SK-N-SH (cell line): ENCODE data around the gene MUC13. TPM values are rescaled to one million over a fixed set of nuclear protein-coding genes. Genes with fewer than 3 reads are reported as not detected.

Experiments used
- CTCF ChIA-PET: fragments of 300-600, 350-600 bp; formaldehyde crosslinking; extraction: SDS; loops from one replicate; lab custom pipeline; 2021; lab: Yijun Ruan, JAX
- POLR2A ChIA-PET: fragments of 350-600 bp; sonication (Branson Sonifier 250); formaldehyde crosslinking; extraction: SDS; loops from one replicate; lab custom pipeline; 2020; ENCODE audit warnings: antibody characterized with exemption, inconsistent platforms; lab: Yijun Ruan, JAX
- DNase-seq: peaks from one replicate; pipeline ENCODE4 v3.0.0; 2012
- H2AFZ ChIP-seq: fragments of 200-600 bp; sonication (generic); 2 replicates; pipeline ENCODE4 v1.8.1; 2016; ENCODE audit warnings: antibody characterized with exemption, mild to moderate bottlenecking, low read depth
- H3F3A ChIP-seq: fragments of 200-600 bp; sonication (generic); replicated peaks from 2 replicates; pipeline ENCODE3; 2016; ENCODE audit warnings: antibody characterized with exemption, mild to moderate bottlenecking; ENCODE audit not compliant: insufficient read depth
- H3K27ac ChIP-seq, 2 experiments: fragments of 200-500 bp in 1 of 2; fragments of 200-600 bp in 1 of 2; sonication (Bioruptor generic) in 1 of 2; sonication (generic), shearing (Covaris generic) in 1 of 2; 2 replicates each; pipeline versions ENCODE4 v1.5.1 to v1.6.1; 2014 to 2016; ENCODE audit warnings: low read depth in 2 of 2, inconsistent platforms in 1 of 2, low read length in 1 of 2, mild to moderate bottlenecking in 1 of 2, mixed read lengths in 1 of 2
- H3K27me3 ChIP-seq: fragments of 200-600 bp; sonication (generic), shearing (Covaris generic); 2 replicates; pipeline ENCODE4 v1.6.1; 2016; ENCODE audit warnings: mixed run types; ENCODE audit not compliant: insufficient read depth
- H3K36me3 ChIP-seq, 2 experiments: fragments of 200-500 bp in 1 of 2; fragments of 200-600 bp in 1 of 2; sonication (Bioruptor generic) in 1 of 2; sonication (generic) in 1 of 2; replicated peaks in 1 of 2; 2 replicates each; pipeline versions ENCODE3 to v1.5.1; 2014 to 2016; ENCODE audit warnings: low read length in 1 of 2, mild to moderate bottlenecking in 1 of 2; ENCODE audit not compliant: insufficient read depth in 2 of 2, control insufficient read depth in 1 of 2
- H3K4me1 ChIP-seq, 2 experiments: fragments of 200-500 bp in 1 of 2; fragments of 200-600 bp in 1 of 2; sonication (Bioruptor generic) in 1 of 2; sonication (generic), shearing (Covaris generic) in 1 of 2; 2 replicates each; pipeline versions ENCODE4 v1.5.1 to v1.6.1; 2014 to 2016; ENCODE audit warnings: low read depth in 1 of 2, low read length in 1 of 2, mixed run types in 1 of 2; ENCODE audit not compliant: insufficient read depth in 2 of 2, control insufficient read depth in 1 of 2
- H3K4me2 ChIP-seq: fragments of 200-600 bp; sonication (generic), shearing (Covaris generic); 2 replicates; pipeline ENCODE4 v1.6.1; 2017; ENCODE audit warnings: mixed run types
- H3K4me3 ChIP-seq, 2 experiments: fragments of 200-500 bp in 1 of 2; fragments of 200-600 bp in 1 of 2; sonication (Bioruptor generic) in 1 of 2; sonication (generic), shearing (Covaris generic) in 1 of 2; 2 replicates each; pipeline versions ENCODE4 v1.5.1 to v1.8.1; 2014 to 2016; ENCODE audit warnings: low read depth in 2 of 2, inconsistent platforms in 1 of 2, low read length in 1 of 2, mild to moderate bottlenecking in 1 of 2, mixed read lengths in 1 of 2, moderate library complexity in 1 of 2
- H3K79me2 ChIP-seq: fragments of 200-600 bp; sonication (generic); 2 replicates; pipeline ENCODE4 v1.8.1; 2017; ENCODE audit warnings: mild to moderate bottlenecking; ENCODE audit not compliant: insufficient read depth
- H3K9ac ChIP-seq: fragments of 200-600 bp; sonication (generic); 2 replicates; pipeline ENCODE4 v1.6.1; 2017; ENCODE audit warnings: mixed run types
- H3K9me2 ChIP-seq: fragments of 200-600 bp; sonication (generic); 2 replicates; pipeline ENCODE4 v1.6.1; 2017; ENCODE audit warnings: mixed run types
- H3K9me3 ChIP-seq: fragments of 200-600 bp; sonication (generic); 2 replicates; pipeline ENCODE4 v1.6.1; 2017; ENCODE audit warnings: mixed run types, mild to moderate bottlenecking, moderate library complexity
- H4K20me1 ChIP-seq: fragments of 200-600 bp; sonication (generic); 2 replicates; pipeline ENCODE4 v1.6.1; 2017; ENCODE audit warnings: mild to moderate bottlenecking, mixed run types; ENCODE audit not compliant: insufficient read depth
- CHD2 ChIP-seq: fragments of 150-350 bp; IDR thresholded peaks from 2 replicates; pipeline ENCODE4 v1.6.1; 2018; ENCODE audit warnings: low read length; ENCODE audit not compliant: partially characterized antibody
- EP300 ChIP-seq, 2 experiments: IDR thresholded peaks; 2 replicates each; pipeline versions ENCODE4 v1.4.0 to v1.6.1; 2012; ENCODE audit warnings: borderline replicate concordance in 1 of 2, low read depth in 1 of 2, low read length in 1 of 2
- FOXJ3 ChIP-seq: sonication (generic); formaldehyde crosslinking; IDR thresholded peaks from 2 replicates; pipeline ENCODE4 v1.5.1; 2020; ENCODE audit warnings: mild to moderate bottlenecking, missing genetic modification reagents
- IRF3 ChIP-seq: fragments of 150-350 bp; IDR thresholded peaks from 2 replicates; pipeline ENCODE4 v1.6.1; 2016; ENCODE audit warnings: mild to moderate bottlenecking, low read depth, low read length
- JUND ChIP-seq: IDR thresholded peaks from 2 replicates; pipeline ENCODE4 v1.4.0; 2012
- MEF2A ChIP-seq: IDR thresholded peaks from 2 replicates; pipeline ENCODE4 v1.4.0; 2012; ENCODE audit warnings: low read depth, borderline replicate concordance
- NFIC ChIP-seq: IDR thresholded peaks from 2 replicates; pipeline ENCODE4 v1.4.0; 2012; ENCODE audit warnings: borderline replicate concordance
- POLR2AphosphoS5 ChIP-seq: IDR thresholded peaks from 2 replicates; pipeline ENCODE4 v1.6.1; 2012; ENCODE audit warnings: low read depth, low read length
- REST ChIP-seq: IDR thresholded peaks from 2 replicates; pipeline ENCODE4 v1.6.1; 2012; ENCODE audit warnings: mild to moderate bottlenecking, low read depth, low read length, moderate library complexity
- RXRA ChIP-seq: IDR thresholded peaks from 2 replicates; pipeline ENCODE4 v1.4.0; 2012; ENCODE audit warnings: low read depth, mild to moderate bottlenecking, borderline replicate concordance
- TCF12 ChIP-seq: IDR thresholded peaks from 2 replicates; pipeline ENCODE4 v1.4.0; 2012
- TEAD4 ChIP-seq: IDR thresholded peaks from 2 replicates; pipeline ENCODE4 v1.4.0; 2012; ENCODE audit warnings: mild to moderate bottlenecking, borderline replicate concordance; ENCODE audit not compliant: insufficient read depth
- USF2 ChIP-seq: fragments of 150-350 bp; IDR thresholded peaks from 2 replicates; pipeline ENCODE4 v1.6.1; 2017; ENCODE audit warnings: antibody characterized with exemption, low read length, low read depth, borderline replicate concordance
- ZBTB33 ChIP-seq: IDR thresholded peaks from 2 replicates; pipeline ENCODE4 v1.4.0; 2012; ENCODE audit warnings: low read depth, borderline replicate concordance
- WGBS: methylation state at CpG from one replicate; pipeline ENCODE4 v1.1.6; 2017; ENCODE audit warnings: low lambda C conversion rate; 5-methylcytosine and 5-hydroxymethylcytosine counted together
- polyA plus RNA-seq, 3 experiments: library from polyadenylated mRNA; depleted of rRNA; stranded (reverse); fragments of >200 nt; gene quantifications; 2 replicates each; pipeline ENCODE4 v1.2.3, GENCODE V29; 2012

The MUC13 gene
- polyA plus RNA-seq, 1 of the 3 experiments (the other 2 are of a cell fraction), result not detected

- H3K79me2 ChIP-seq, result peaks cover 4% of the 10 kb centered on the region
- WGBS, result 87% methylated on average over 5 of the region's 5 CpGs
- no peaks in the 10 kb centered on the region for H3K27me3 ChIP-seq
- ChIA-PET POLR2A (no interaction called here), CTCF (interaction anchor here (1.3 to 7.6 kb wide), 6 partner anchors 11 to 129 kb away, joined by 3 to 42 read pairs (median 4); no protein-coding TSS in a partner anchor)
- H2AFZ ChIP-seq, result no peak overlapping the region
- no peaks in the 10 kb centered on the region for H4K20me1 ChIP-seq
- no peak overlapping the region for H3K4me2 ChIP-seq
- H3F3A ChIP-seq, result peaks cover 5% of the 10 kb centered on the region
- TF ChIP-seq TCF12, result no peak
- no peak for TF ChIP-seq REST
- TF ChIP-seq ZBTB33, result no peak
- no peak for TF ChIP-seq RXRA
- TF ChIP-seq TEAD4, result no peak
- TF ChIP-seq FOXJ3 (CRISPR knock-in tag), result no peak
- no peaks in the 10 kb centered on the region for H3K9me2 ChIP-seq
- no peaks in the 10 kb centered on the region for H3K36me3 ChIP-seq
- DNase-seq, result no peak
- H3K27ac ChIP-seq, result no peak overlapping the region
- no peak overlapping the region for H3K9ac ChIP-seq
- H3K4me1 ChIP-seq, result peaks cover 0 to 5% of the 10 kb centered on the region in 2 experiments; a peak in 1 of 4 replicates
- H3K4me3 ChIP-seq, result no peak overlapping the region
- H3K9me3 ChIP-seq, result no peaks in the 10 kb centered on the region
Observed at GRCh38 chr3:124890573-124891190, 43.9 kb downstream of the MUC13 start.

GRCh38 chr3:124888482-124889441, 45.8 kb downstream of the MUC13 start:
- no peak for DNase-seq
- 90% methylated on average over 8 of the region's 8 CpGs for WGBS
- Histone ChIP-seq H3K4me2 (no peak overlapping the region), H3K4me1 (peaks cover 16 to 17% of the 10 kb centered on the region in 2 experiments), H3K9me3 (no peaks in the 10 kb centered on the region), H3F3A (peaks cover 9% of the 10 kb centered on the region), H3K79me2 (peaks cover 23% of the 10 kb centered on the region), H3K9me2 (no peaks in the 10 kb centered on the region), H3K27me3 (no peaks in the 10 kb centered on the region), H3K4me3 (no peak overlapping the region), H3K9ac (no peak overlapping the region), H3K27ac (no peak overlapping the region), H2AFZ (no peak overlapping the region), H4K20me1 (no peaks in the 10 kb centered on the region), H3K36me3 (peaks cover 3% of the 10 kb centered on the region in 2 experiments)
- no peak for TF ChIP-seq CHD2
- no peak for TF ChIP-seq NFIC
- no peak for TF ChIP-seq ZBTB33
- no peak for TF ChIP-seq EP300 (IDR thresholded peaks at IDR 0.05; ENCODE audit: borderline replicate concordance in 1 of 2, low read depth in 1 of 2, low read length in 1 of 2)
- TF ChIP-seq POLR2AphosphoS5, result no peak
- no peak for TF ChIP-seq JUND
- TF ChIP-seq USF2, result no peak
- no peak for TF ChIP-seq MEF2A
- TF ChIP-seq IRF3, result no peak
- ChIA-PET CTCF (interaction anchor here (0.8 to 3.8 kb wide), 5 partner anchors 11 to 324 kb away, joined by 3 to 23 read pairs (median 4); no protein-coding TSS in a partner anchor), POLR2A (no interaction called here)
